NCI-H2227 (cell line): ENCODE results near the gene MFN2.
"Not testable (repeated sequence)": the region's sequence is repeated elsewhere in the genome, so short reads cannot be mapped to it uniquely, and the experiment has no call there.

Source experiments
- DNase-seq: peaks from one replicate; lab custom pipeline; 2025; ENCODE audit not compliant: unreplicated experiment; lab: John Stamatoyannopoulos, UW

MFN2 gene

DNA sequence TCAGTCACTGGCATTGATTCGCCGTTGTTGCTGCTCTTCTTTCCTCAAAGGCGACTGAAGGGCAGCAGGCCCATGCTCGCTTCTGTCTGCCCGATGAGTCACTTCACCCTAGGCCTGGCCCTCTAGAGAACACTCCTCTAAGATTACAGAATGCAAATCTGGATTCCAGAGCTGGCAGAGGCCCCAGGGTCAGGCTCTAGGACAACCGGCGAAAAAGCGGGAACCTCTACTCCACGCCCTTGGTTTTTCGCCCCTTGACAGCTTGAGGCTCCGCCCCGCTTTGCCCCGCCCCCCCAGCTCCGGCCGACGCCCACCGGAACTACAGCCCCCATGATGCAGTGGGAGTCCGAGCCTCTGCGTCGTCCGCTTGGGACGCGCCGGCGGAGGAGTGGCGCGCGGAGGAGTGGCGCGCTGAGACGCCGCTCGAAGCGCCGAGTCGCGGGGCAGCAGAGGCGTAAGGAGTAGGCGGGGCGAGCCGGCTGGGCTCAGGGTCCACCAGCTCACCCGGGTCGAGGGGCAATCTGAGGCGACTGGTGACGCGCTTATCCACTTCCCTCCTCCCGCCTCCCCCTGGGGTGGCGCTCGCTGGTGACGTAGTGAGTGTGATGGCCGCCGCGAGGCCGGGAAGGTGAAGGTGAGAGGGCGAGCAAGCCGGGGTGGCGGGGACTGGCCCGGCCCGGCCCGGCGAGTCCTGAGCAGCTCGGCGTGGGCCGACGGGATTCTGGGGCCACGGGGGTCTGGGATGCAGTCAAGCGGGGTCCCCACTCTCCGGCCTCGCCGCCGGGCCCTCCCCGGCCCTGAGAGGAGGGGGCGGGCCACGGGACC, at the start of gene MFN2:
Gene MFN2 (plus strand): TSS at position 594 of the 825 bp plus-strand sequence. CDS start 8,725 bp downstream, outside the sequence.
- peak; percentile 99 for DNase-seq

GRCh38 chr1:11930571-11931445, 49.4 kb upstream of the MFN2 start:
- no peak for DNase-seq

DNA sequence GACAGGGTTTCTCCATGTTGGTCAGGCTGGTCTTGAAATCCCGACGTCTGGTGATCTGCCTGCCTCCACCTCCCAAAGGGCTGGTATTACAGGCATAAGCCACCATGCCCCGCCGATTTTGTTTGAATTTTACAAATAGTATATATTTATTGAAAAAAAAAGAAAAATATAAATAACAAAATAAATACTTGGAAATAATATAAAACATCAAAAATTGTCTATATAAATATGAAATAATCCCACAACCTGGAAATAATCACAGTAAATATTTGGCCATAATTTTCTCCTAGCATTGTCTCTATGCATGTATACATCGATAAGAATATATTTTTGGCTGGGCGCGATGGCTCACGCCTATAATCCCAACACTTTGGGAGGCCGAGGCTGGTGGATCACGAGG, 48.4 kb upstream of the MFN2 start:
- no peak for DNase-seq

DNA sequence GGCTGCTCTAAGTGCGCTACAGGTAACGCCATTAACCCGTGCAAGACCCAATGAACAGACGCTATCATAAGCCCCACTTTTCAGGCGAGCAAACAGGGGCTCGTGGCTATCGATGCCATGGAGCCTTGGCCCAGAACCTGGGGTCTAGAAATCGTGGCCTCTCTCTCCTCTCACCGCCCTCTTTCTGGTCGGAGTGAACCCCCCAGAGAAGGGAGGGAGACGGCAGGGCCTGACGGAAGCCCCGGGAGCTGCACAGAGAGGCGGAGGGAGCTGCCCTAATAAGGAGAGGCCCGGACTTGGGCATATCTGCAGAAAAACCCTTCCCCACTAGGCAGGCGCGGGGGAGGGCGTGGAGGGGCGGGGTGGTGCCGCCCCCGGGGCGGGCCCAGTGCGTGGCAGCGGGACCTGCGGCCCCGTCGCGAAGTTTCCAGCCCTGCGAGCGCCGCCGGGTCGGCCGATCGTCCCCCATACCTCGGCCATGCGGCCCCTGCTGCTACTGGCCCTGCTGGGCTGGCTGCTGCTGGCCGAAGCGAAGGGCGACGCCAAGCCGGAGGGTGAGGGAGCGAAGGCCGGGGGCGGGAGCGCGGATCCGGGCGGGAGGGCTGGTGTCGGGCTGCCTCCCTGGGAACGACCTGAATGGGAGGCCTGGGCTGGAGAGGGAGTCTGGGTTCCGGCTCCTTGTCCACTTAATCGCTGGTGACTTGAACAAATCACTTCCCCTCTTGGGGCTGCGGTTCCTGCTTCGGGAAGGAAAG, 45.8 kb upstream of the MFN2 start, which contains the start of gene PLOD1:
Gene PLOD1 (plus strand): TSS at position 416 of the 755 bp plus-strand sequence. CDS start 63 bp downstream, at position 479.
- DNase-seq, result peak; percentile 87

DNA sequence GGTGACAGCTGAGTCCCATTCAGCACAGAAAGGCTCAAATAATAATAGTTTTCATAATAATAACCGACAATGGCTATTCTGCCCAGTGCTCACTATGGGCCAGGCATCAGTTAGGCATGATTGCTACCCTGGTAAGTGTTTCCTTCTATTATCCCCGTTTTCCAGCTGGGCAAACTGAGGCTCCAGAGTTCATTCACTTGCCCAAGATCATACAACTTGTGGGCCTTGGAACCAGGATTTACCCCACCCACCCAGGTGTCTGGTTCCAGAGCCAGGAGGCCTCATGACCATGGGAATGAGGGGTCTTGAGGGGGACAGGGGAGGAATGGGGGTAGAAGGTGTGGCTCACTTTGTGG, 45.2 kb upstream of the MFN2 start:
- no peak for DNase-seq

GRCh38 chr1:11935733-11936132, 44.5 kb upstream of the MFN2 start:
- not testable (repeated sequence) for DNase-seq

GRCh38 chr1:11938722-11939526, 41.3 kb upstream of the MFN2 start:
- no peak for DNase-seq

GRCh38 chr1:11939794-11940193, 40.5 kb upstream of the MFN2 start:
- DNase-seq, result not testable (repeated sequence)

DNA sequence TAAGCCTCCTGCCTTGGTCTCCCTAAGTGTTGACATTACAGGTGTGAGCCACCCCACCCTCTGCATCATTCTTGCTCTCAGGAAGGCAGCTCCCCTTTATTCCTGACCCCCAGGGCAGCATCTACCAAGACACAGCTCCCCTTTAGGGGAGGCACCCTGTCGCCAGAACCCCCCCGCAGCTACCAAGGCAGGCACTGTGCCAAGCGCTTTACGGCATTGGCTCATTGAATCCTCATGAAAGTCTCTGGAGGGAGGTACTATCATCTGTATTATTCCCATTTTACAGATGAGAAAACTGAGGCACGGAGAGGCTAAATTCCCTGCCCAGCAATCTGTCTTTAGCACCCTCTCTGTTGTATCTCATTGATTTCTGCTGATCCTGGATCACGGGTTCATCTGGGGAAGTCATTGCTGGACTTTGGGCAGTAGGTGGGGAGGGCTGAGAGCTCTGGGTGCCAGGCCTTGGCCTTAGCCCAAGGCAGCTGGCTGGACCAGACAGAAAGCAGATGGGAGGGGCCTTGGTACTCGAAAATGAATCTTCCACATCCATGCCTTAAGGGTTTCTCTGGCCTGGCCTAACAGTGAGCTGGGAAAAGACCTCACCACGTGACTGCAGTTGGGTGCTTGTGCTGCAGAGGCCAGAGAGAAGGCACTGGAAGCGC, 39.9 kb upstream of the MFN2 start:
- no peak for DNase-seq

DNA sequence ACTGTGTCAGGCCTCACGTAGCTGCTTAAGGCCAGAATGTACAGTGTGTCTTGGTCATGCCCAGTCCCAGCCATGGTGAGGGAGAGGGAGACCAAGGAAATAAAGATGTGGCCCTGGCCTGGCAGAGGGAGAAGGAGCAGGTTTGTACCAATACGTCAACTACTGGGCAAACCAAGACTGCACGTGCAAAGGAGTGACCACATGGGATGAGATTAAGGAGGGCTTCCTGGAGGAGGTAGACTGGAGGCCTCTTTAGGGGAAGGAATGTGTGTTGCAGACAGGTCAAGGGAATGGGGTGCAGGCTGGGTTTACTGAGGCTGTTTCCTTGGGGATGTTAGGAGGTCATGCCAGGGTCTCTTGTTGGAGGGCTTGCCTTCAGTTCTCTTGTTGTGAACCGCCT, 38.0 kb upstream of the MFN2 start:
- no peak for DNase-seq

- DNase-seq, result no peak
Measured at GRCh38 chr1:11943619-11944018, 36.6 kb upstream of the MFN2 start.

DNA sequence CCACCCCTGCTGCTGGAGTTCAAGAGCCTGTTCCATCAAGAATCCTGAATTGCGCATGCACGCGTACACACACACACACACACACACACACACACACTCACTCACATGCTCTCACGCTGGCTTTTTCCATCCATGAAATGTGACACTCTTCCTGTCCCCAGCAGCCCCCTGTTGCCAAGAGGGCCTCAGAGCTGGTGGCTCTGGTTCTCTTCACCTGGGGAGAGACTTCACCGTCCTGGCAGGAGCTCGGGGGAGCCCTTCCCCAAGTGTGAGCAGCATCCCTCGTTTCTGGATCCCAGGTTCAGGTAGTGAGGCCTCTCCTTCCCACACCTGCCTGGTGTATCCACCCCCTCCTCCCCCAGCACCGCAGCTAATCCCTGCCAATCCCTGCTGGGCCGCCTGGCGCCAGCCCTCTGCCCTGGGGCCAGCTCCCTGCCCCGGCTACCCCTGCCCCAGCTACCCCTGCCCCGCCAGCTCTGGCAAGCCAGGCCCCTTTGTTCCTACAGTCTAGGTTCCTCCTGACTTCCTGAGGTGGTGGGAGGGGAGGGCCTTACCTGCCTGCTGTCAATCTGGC, 35.8 kb upstream of the MFN2 start:
- DNase-seq, result peak; percentile 80

- DNase-seq, result no peak
Measured at GRCh38 chr1:11946647-11947046, 33.6 kb upstream of the MFN2 start.

GRCh38 chr1:11948822-11949458, 31.3 kb upstream of the MFN2 start:
- DNase-seq, result no peak

DNA sequence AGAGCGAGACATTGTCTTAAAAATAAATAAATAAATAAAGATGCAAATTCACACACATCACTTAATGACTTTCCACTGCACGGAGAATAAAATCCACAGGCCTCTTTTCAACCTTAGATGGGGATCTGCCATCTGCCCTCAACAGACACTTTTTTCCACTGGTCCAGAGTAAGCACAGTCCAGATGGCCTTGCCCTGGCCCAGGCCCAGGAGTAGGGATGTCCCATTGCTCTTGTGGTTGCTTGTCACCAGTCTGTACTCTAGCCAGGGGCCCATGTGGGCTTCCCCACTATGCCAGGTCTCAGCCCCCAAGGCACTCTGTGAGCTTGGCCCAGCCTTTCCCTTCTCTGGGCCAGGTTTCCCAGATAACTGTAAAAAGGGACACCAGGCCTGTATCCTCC, 28.3 kb upstream of the MFN2 start:
- DNase-seq, result no peak

- no peak for DNase-seq
Measured at GRCh38 chr1:11952455-11953109, 27.7 kb upstream of the MFN2 start.

DNA sequence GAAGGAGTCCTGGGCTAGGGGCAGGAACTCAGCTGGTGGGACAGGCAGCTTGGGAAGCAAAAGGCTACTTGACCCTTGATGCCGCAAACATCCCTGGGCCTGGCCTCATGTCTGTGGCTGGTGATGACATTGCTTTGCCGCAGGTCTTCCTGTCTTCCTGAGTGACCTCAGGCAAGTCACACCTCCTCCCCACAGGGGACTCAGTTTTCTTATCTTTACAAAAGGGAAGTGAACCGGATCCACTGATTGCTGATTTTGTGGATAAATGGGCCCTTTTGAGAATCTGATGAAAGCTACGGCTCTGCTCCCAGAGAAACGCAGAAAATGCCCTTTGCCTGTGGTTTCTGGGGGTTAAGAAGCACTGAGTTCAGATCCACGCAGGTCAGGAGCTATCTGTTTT, 25.0 kb upstream of the MFN2 start:
- no peak for DNase-seq

GRCh38 chr1:11957398-11957797, 22.8 kb upstream of the MFN2 start:
- DNase-seq, result no peak

DNA sequence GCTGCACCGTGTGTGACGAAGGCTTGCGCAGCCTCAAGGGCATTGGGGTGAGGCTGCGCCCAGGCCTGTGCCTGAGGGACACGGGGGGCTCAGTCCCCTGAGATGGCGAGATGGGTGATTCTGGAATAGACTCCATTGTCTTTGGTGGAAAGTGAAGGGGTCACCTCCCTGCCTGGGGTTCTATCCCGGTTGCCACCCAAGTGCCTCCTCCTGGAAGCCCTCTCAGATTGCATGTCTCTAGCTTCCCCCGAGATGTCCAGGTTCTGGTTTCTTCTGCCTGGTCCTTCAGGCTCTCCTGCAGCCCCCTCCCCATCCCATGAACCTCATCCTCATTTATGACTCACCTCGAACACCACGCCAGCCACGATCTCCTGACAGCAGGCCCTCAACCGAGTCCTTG, 22.3 kb upstream of the MFN2 start:
- no peak for DNase-seq
